Stimulated activated naive CD8-positive, alpha-beta T cell treated with anti-CD3 and anti-CD28 coated beads, Interleukin-15, amount 100 ng/mL, for 72 hours (primary cell): ENCODE results near the gene CD28.
A peak's percentile ranks its signal among the peaks of the same experiment; 100 is the strongest.
"Not testable (repeated sequence)": the region's sequence is repeated elsewhere in the genome, so short reads cannot be mapped to it uniquely, and the experiment has no call there.

Source experiments
- ATAC-seq: fragments of 150-1000 bp; cut with Tn5 transposase; 2 replicates; pipeline ENCODE4 v1.10.0; 2021; ENCODE audit warnings: mild to moderate bottlenecking, moderate library complexity
- DNase-seq, 2 donors: peaks; one replicate each; pipeline ENCODE4 v3.0.0; 2021 to 2022
- H3K27ac Mint-ChIP-seq, 2 donors: one replicate each; pipeline ENCODE4 v1.8.0; 2022; ENCODE audit warnings: mild to moderate bottlenecking in 2 of 2, mixed read lengths in 2 of 2, moderate library complexity in 2 of 2
- H3K27me3 Mint-ChIP-seq: one replicate; pipeline ENCODE4 v1.8.0; 2022; ENCODE audit warnings: mixed read lengths
- H3K4me1 Mint-ChIP-seq: one replicate; pipeline ENCODE4 v1.8.0; 2022; ENCODE audit warnings: mild to moderate bottlenecking, mixed read lengths
- H3K4me3 Mint-ChIP-seq, 2 donors: one replicate each; pipeline ENCODE4 v1.8.0; 2022; ENCODE audit warnings: mild to moderate bottlenecking in 2 of 2, mixed read lengths in 2 of 2, moderate library complexity in 1 of 2
- H3K9me3 Mint-ChIP-seq, 2 donors: one replicate each; pipeline ENCODE4 v1.8.0; 2022; ENCODE audit warnings: mixed read lengths in 2 of 2

CD28 gene

DNA sequence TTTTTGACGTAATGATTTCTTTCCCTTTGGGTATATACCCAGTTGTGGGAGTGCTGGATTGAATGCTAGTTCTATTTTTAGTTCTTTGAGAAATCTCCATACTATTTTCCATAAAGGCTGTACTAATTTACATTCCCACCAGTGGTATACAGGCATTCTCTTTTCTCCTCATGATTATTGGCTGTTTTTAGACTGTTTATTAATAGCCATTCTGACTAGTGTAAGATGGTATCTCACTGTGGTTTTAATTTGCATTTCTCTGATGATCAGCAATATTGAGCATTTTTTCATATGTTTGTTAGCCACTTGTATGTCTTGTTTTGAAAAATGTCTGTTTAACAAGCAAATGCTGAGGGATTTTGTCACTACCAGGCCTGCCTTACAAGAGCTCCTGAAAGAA lies 9.2 kb upstream of the CD28 start:
- H3K4me3 Mint-ChIP-seq = no peak overlapping the region
- no peak for ATAC-seq
- no peak for DNase-seq
- H3K27ac Mint-ChIP-seq = no peak overlapping the region
- H3K9me3 Mint-ChIP-seq = no peaks in the 10 kb centered on the region
- peaks cover 9% of the 10 kb centered on the region for H3K4me1 Mint-ChIP-seq
- H3K27me3 Mint-ChIP-seq = no peaks in the 10 kb centered on the region

DNA sequence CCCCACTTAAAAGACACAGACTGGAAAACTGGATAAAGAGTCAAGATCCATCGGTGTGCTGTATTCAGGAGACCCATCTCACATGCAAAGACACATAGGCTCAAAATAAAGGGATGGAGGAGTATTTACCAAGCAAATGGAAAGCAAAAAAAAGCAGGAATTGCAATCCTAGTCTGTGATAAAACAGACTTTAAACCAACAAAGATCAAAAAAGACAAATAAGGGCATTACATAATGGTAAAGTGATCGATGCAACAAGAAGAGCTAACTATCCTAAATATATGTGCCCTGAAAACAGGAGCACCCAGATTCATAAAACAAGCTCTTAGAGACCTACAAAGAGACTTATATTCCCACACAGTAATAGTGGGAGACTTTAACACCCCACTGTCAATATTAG lies 8.7 kb upstream of the CD28 start:
- not testable (repeated sequence) for H3K27me3 Mint-ChIP-seq, H3K9me3 Mint-ChIP-seq, H3K4me3 Mint-ChIP-seq, ATAC-seq, H3K27ac Mint-ChIP-seq, DNase-seq, H3K4me1 Mint-ChIP-seq

DNA sequence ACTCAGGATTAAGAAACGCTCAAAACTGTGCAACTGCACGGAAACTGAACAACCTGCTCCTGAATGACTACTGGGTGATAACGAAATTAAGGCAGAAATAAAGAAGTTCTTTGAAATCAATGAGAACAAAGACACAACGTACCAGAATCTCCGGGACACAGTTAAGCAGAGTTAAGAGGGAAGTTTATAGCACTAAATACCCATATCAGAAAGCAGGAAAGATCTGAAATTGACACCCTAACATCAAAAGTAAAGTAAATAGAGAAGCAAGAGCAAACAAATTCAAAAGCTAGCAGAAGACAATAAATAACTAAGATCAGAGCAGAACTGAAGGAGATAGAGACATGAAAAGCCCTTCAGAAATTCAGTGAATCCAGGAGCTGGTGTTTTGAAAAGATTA lies 8.0 kb upstream of the CD28 start:
- not testable (repeated sequence) for DNase-seq, H3K27ac Mint-ChIP-seq, H3K4me1 Mint-ChIP-seq, H3K9me3 Mint-ChIP-seq, H3K27me3 Mint-ChIP-seq, H3K4me3 Mint-ChIP-seq, ATAC-seq

DNA sequence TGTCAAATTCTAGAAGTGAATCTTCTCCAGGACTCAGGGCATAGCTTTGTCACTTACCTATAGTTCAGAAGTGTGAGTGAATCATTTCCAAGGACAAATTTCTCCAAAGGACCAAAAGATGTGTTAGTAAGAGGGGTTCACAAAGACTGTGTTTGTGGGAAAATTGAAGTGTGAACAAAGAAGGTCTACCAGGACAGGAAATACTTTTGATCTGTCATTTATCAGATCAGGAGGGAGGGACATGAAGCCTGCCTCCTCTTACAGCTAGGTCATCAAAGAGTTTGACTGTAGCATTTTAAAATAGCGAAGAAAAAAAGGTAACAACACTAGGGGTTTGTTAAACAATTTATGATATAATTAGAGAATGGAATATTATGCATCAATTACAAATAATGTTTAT lies 2.0 kb upstream of the CD28 start:
- Mint-ChIP-seq H3K27ac (no peak overlapping the region), H3K4me3 (peak overlapping the region; percentile 27 to 49), H3K4me1 (peaks cover 27% of the 10 kb centered on the region), H3K27me3 (no peaks in the 10 kb centered on the region), H3K9me3 (peaks cover 0 to 8% of the 10 kb centered on the region in 2 donors)
- no peak for ATAC-seq
- no peak for DNase-seq

DNA sequence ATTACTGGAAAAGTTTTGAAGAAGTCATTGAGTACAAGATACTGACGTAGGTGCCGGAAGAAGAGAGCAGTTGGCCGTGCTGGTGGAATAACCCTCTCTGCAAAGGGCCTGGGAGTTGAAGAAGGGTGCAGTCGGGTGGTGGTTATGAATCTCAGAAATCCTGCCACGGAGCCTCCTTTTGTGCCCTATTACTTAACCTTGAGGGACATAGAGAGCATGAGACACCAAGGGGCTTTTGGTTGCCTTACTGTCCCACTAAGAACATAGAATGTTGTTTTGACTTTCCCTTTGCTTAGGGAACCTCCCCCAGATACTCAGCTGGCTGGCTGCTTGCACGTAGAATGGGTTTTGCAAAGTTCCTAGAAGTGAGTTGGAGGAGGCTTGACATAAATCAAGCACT lies 1.3 kb upstream of the CD28 start:
- ATAC-seq (peak; percentile 78), DNase-seq (peak; percentile 45 to 64)
- Mint-ChIP-seq H3K4me3 (peak overlapping the region; percentile 83 to 93), H3K27ac (peak overlapping the region; percentile 98 to 99), H3K27me3 (no peaks in the 10 kb centered on the region), H3K9me3 (peaks cover 0 to 8% of the 10 kb centered on the region in 2 donors), H3K4me1 (peaks cover 28% of the 10 kb centered on the region)

DNA sequence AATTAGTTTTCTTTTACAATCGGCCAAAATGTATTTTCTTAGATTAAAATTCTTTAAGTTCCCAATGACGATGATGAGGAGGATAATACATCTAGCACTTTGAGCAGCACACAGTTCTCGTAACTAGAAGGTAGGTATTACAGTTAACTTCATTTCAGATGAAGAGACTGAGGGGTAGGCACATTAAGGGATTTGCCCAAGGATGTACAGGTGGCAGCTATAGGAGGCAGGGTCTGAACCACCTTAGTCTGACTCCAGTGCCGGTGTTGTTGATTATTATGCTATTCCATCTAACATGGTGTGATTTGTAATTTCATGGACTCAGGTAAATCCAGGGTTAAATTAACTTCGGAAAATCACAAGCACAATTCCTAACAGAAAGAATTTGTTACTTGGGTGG lies 1.1 kb downstream of the CD28 start:
- no peaks in the 10 kb centered on the region for H3K27me3 Mint-ChIP-seq
- peak overlapping the region; percentile 98 for H3K27ac Mint-ChIP-seq
- H3K9me3 Mint-ChIP-seq = peaks cover 0 to 8% of the 10 kb centered on the region in 2 donors
- peak overlapping the region; percentile 83 to 93 for H3K4me3 Mint-ChIP-seq
- H3K4me1 Mint-ChIP-seq = peaks cover 50% of the 10 kb centered on the region
- ATAC-seq = no peak
- DNase-seq = no peak

DNA sequence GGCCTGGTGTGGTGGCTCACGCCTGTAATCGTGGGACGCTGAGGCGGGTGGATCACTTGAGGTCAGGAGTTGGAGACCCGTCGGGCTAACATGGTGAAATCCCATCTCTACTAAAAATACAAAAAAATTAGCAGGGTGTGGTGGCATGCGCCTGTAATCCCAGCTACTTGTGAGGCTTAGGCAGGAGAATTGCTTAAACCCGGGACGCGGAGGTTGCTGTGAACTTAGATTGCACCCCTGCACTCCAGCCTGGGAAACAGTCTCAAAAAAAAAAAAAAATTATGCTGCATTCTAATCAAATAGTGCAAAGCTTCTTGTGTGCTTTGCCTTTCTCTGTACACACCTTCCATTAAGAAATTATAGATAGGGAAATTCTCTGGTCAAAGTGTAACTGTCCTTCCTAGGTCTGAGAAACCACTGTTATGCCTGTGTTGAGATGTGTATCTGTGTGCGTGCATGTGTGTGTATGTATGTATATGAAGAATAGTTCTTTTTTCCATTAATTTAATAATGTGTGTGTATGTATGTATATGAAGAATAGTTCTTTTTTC lies 2.5 kb downstream of the CD28 start:
- peak overlapping the region; percentile 98 for H3K27ac Mint-ChIP-seq
- no peak for ATAC-seq

DNA sequence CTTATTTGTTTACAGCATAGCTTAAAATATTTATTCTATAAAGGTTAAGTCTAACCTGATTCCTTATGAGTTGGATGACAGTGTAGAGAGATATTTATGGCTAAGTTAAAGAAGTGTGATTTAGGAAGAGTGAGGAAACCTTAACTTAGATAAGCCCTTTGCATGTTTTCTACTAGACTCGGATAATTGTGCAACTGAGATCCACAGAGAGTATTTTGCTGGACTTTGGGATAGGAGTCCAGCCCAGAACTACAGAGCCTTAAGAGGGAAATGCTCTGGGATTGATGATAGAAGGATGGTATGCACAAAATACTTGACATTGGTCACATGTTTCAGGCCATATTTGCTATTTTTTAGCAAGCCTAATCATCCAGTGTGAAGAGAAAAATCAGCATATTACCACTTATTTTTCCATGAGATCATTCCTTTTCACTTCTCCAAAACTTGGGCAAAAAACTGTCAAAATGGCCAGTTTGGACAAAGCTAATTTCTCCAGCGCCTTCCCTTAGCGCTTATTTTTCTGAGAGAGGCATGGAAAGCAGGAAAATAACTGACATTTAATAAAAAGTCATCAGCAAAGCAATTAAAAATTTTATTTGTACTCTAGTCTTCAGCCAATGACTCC lies 3.1 kb downstream of the CD28 start:
- peaks cover 63% of the 10 kb centered on the region for H3K4me1 Mint-ChIP-seq
- ATAC-seq = no peak
- peak overlapping the region; percentile 98 for H3K27ac Mint-ChIP-seq

More for the DNA sequence above, 2.5 kb downstream of the CD28 start:
- no peak for DNase-seq
- peak overlapping the region; percentile 83 to 93 for H3K4me3 Mint-ChIP-seq
- peaks cover 63% of the 10 kb centered on the region for H3K4me1 Mint-ChIP-seq
- no peaks in the 10 kb centered on the region for H3K9me3 Mint-ChIP-seq
- no peaks in the 10 kb centered on the region for H3K27me3 Mint-ChIP-seq

DNA sequence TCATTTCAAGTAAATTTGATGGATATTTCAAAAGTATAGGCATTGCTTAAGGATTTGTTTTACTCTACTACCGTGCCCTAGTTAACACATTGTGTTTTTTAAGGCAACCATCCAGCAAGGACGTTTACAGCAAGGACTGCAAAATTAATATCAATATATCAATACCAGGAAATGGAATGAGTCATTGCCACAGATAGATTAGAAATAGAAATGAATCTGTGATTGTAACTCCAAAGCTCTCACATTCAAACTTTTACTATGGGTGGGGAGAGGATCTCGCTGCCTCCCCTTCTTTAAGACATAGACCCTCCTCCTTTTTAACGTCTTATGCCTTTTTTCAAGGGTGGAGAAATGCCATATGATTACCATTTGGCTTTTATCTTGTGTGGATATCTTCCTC lies 3.8 kb downstream of the CD28 start:
- H3K4me3 Mint-ChIP-seq = peak overlapping the region; percentile 83 to 93
- H3K27ac Mint-ChIP-seq = peak overlapping the region; percentile 98
- H3K4me1 Mint-ChIP-seq = peaks cover 62% of the 10 kb centered on the region
- no peaks in the 10 kb centered on the region for H3K27me3 Mint-ChIP-seq
- no peak for DNase-seq
- ATAC-seq = no peak
- H3K9me3 Mint-ChIP-seq = no peaks in the 10 kb centered on the region

More for the DNA sequence above, 3.1 kb downstream of the CD28 start:
- Mint-ChIP-seq H3K4me3 (peak overlapping the region; percentile 83 to 93), H3K27me3 (no peaks in the 10 kb centered on the region), H3K9me3 (no peaks in the 10 kb centered on the region)
- no peak for DNase-seq

DNA sequence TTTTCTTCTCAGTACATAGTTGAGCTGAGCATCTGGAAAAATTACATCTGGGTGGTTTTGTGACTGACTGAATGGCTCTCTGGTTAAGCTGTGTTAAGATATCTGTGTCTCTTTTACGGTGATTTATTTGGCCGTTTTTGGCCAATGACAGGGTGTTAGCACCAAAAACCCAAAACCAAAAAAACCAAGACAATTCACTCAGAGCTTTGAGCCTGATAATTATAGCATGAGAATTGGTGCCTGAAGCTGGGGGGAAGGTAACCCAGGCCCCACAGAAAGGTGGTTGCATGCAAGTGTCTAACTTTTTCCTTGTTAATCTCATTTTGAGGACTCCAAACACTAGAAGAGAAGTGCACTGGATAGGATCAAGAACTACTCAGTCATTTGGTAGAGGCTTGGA lies 4.5 kb downstream of the CD28 start:
- H3K4me1 Mint-ChIP-seq = peaks cover 62% of the 10 kb centered on the region
- no peaks in the 10 kb centered on the region for H3K9me3 Mint-ChIP-seq
- DNase-seq (no peak), ATAC-seq (no peak)
- H3K27ac Mint-ChIP-seq = peak overlapping the region; percentile 98
- peak overlapping the region; percentile 83 to 93 for H3K4me3 Mint-ChIP-seq
- no peaks in the 10 kb centered on the region for H3K27me3 Mint-ChIP-seq

DNA sequence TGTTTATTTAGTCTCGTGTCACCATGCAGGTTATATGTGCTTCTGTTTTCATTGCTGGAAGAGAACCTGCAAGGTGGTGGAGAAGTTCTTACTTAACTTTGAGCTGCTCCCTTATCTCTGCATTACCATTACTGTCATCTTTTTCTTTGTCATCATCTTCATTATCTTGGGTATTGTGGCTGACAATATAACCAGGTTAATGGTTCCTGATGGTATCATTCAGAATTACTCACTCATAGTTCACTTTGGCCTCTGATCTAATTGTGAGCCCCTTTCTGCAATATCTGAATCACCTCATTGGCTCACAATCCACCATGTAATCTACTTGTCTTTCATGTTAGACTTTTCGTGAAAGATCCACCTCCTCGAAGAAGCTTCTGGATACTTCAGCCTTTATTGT lies 5.0 kb downstream of the CD28 start:
- ATAC-seq (peak; percentile 75), DNase-seq (no peak)
- peaks cover 62% of the 10 kb centered on the region for H3K4me1 Mint-ChIP-seq
- no peaks in the 10 kb centered on the region for H3K9me3 Mint-ChIP-seq
- no peaks in the 10 kb centered on the region for H3K27me3 Mint-ChIP-seq
- peak overlapping the region; percentile 98 for H3K27ac Mint-ChIP-seq
- H3K4me3 Mint-ChIP-seq = peak overlapping the region; percentile 83 to 93

DNA sequence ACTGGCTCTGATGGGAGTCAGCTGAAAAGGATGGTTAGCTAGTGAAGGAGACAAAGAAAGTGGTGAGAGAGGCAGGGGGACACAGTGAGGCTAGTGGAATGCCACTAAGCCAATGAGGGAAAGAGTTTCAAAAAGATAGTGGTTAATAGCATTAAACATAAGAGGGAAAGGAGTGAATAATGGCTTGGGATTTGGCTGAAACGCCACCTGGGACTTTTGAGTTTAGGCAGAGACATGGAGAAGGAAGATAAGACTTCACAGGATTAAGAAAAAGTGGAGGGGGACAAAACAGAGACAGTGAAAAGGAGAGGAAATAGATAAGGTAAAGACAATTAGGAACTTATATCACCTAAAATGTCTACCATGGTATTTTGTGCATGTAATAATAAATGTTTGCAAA lies 6.9 kb downstream of the CD28 start:
- peaks cover 81% of the 10 kb centered on the region for H3K4me1 Mint-ChIP-seq

DNA sequence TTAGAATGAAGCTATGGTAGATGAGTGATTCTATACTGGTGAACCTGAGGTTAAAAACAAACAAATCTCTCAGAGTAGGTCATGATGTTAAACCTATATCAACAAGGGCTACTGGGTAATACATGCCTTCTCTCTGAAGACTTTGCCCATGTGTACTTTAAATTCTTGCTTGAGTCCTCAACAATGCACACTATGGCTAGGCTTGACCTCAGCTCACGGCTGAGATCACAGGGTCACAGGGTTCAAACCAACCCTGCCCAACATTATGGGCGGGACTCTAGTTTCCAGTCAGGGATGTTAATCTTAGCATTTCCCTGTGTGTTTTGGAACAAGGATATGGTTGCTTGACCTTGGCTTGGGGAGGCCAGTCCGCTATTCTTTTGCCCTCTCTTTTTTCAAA lies 7.7 kb downstream of the CD28 start:
- H3K27ac Mint-ChIP-seq = peak overlapping the region in 1 of 2 donors; percentile 78
- peak overlapping the region; percentile 54 to 58 for H3K4me3 Mint-ChIP-seq
- DNase-seq = no peak
- H3K4me1 Mint-ChIP-seq = peaks cover 88% of the 10 kb centered on the region
- H3K27me3 Mint-ChIP-seq = no peaks in the 10 kb centered on the region
- ATAC-seq = no peak
- H3K9me3 Mint-ChIP-seq = peaks cover 2 to 5% of the 10 kb centered on the region in 2 donors

More for the DNA sequence above, 6.9 kb downstream of the CD28 start:
- no peak for DNase-seq
- no peak for ATAC-seq
- Mint-ChIP-seq H3K4me3 (peak overlapping the region; percentile 54 to 58), H3K27ac (peak overlapping the region; percentile 2 to 78), H3K9me3 (peaks cover 0 to 5% of the 10 kb centered on the region in 2 donors), H3K27me3 (no peaks in the 10 kb centered on the region)

DNA sequence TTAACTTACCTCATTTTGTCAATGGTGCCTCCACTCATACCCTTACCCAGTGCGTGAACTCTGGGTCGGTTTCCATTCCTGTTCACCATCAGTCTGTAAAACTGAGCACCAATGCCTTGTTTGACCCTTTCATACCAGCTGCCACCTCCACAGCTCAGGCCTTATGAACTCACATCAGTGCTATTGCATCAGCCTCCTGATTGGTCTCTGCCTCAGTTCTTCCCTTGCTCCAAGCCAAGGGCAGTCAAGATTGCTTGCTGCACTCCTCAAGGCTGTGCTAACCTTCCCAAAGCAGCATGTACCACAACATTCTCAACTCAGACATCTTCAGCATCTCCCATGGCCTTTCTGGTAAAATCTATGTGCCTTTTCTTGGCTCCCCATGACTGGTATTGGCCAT lies 9.3 kb downstream of the CD28 start:
- H3K9me3 Mint-ChIP-seq = peaks cover 6 to 9% of the 10 kb centered on the region in 2 donors
- ATAC-seq = no peak
- peak overlapping the region; percentile 77 to 96 for H3K27ac Mint-ChIP-seq
- H3K4me3 Mint-ChIP-seq = peak overlapping the region; percentile 42 to 71
- DNase-seq = no peak
- no peaks in the 10 kb centered on the region for H3K27me3 Mint-ChIP-seq
- peaks cover 98% of the 10 kb centered on the region for H3K4me1 Mint-ChIP-seq

DNA sequence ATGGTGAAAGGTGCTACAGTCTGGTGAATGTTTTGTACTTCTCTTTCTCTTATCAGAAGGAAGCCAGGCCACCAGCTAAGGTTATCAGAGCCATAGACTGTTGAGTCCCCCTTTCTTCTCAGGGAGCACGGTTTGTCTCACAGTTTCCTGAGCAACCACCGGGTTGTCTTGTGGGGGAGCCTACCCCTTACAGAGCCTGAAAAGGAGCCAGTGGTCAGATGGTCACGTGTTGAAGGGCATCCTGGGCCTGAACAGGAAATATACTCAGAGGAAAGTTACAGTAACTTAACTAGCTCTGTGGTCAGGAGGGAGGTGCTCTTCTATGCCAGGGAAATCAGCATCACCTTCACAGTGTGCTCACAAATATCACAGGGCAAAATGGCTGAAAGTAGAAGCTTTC lies 11.6 kb downstream of the CD28 start:
- Mint-ChIP-seq H3K27me3 (no peaks in the 10 kb centered on the region), H3K27ac (peak overlapping the region; percentile 84 to 95), H3K4me1 (peaks cover 98% of the 10 kb centered on the region), H3K4me3 (peak overlapping the region; percentile 77 to 82), H3K9me3 (peaks cover 6 to 9% of the 10 kb centered on the region in 2 donors)
- ATAC-seq (peak; percentile 88), DNase-seq (peak; percentile 58 to 84)

DNA sequence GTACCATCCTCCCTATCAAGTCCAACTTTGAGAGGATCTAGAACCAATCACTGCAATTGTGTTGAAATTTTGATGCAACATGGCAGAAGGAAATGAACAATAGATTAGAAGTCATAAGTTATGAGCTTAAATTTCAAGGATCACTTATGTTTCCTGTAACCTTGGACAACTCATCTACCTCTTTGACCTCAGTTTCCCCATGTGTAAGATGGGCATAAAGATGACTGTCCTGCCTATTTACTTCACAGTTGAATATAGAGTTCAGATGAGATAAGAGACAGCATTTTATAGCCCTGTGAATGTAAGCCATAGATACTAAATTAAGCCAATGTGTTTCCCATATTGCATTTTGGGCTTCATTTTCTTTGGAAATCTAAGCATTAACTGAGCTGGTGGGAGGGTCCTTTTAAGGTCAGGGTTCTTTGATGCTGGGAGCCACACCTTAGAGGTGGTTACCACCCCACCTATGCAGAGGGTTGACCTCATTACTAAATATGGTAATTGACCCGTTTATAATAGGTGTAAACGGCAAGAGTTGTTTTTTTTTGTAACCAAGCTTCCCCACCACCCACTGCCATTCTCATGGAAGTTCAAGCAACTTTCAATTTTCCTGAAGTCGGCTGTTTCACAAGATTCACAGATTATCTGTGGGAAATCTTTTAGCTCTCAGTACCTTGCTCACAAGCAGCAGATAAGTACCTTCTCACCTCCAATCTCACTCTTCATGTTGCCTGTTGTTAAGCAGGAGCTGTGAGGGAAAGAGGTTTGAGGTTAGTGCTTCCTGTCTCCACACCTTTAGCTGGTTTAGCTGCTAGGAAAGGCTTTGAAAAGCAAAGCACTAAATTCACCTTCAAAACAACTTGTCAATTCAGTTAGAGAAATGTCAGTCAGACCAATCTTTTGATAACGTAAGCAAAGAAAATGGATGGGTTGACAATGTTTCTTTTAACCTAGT lies 13.3 kb downstream of the CD28 start:
- DNase-seq (no peak), ATAC-seq (peak; percentile 30)
- Mint-ChIP-seq H3K4me3 (peak overlapping the region; percentile 80 to 82), H3K27me3 (no peaks in the 10 kb centered on the region), H3K4me1 (peaks cover 91% of the 10 kb centered on the region), H3K9me3 (peaks cover 6 to 9% of the 10 kb centered on the region in 2 donors), H3K27ac (peak overlapping the region; percentile 98 to 99)
